HG02642 (cell line): ENCODE data around the gene ANKDD1A.

Source experiments
- ATAC-seq: cut with Tn5 transposase; IDR thresholded peaks from one replicate; pipeline ENCODE4 v1.9.1; 2021; ENCODE audit warnings: mild to moderate bottlenecking; ENCODE audit not compliant: unreplicated experiment, poor library complexity

The ANKDD1A gene

DNA sequence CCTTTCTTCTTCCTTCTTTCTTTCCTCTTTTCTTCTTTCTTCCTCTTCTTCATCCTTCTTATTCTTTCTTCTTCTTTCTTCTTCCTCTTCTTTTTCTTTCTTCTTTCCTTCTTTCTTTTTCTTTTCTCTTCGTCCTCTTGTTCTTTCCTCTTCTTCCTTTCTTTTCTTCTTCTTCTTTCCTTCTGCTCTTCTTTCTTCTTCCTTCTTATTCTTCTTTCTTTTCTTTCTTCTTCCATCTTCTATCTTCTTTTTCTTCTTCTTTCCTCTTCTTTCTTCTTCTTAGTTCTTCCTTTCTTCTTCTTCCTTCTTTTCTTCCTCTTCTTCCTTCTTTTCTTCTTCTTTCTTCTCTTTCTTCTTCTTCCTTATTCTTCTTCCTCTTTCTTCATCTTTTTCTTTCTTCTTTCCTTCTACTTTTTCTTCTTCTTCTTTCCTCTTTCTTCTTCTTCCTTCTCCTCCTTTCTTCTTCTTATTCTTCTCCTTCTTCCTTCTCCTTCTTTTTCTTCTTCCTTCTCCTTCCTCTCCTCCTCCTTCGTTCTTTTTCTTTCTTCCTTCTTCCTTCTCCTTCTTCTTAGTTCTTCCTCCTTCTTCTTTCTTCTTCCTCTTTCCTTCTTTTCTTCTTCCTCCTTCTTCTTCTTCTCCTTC lies 40.2 kb downstream of the ANKDD1A start:
- ATAC-seq = no peak

DNA sequence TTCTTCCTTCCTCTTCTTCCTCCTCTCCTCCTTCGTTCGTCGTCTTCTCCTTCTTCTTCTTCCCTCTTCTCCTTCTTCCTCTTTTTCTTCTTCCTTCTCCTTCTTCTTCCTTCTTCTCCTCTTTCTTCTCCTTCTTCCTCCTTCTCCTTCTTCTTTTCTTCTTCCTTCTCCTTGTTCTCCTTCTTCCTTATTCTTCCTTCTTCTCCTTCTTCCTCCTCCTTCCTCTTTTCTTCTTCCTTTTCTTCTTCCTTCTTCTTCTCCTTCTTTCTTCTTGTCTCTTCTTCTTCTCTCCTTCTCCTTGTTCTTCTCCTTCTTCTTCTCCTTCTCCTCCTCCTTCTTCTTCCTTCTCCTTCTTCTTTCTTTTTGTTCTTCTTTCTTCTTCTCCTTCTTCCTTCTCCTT lies 42.7 kb downstream of the ANKDD1A start:
- ATAC-seq = no peak

DNA sequence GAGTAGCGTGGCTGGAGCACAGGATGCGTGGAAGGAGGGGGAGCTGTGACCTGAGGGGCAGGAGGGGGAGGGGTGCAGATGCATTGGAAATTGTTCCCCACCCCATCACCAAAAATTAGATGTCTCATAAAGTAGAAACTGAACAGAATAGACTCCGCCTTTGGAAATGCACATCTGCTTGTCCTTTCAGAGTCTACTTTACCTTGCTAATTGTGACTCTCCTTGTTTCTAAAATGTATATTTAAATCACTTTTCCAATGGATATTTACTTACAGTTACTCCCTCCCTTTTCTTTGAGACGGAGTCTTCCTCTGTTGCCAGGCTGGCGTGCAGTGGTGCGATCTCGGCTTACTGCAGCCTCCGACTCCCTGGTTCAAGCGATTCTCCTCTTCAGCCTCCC lies 47.4 kb downstream of the ANKDD1A start:
- no peak for ATAC-seq

DNA sequence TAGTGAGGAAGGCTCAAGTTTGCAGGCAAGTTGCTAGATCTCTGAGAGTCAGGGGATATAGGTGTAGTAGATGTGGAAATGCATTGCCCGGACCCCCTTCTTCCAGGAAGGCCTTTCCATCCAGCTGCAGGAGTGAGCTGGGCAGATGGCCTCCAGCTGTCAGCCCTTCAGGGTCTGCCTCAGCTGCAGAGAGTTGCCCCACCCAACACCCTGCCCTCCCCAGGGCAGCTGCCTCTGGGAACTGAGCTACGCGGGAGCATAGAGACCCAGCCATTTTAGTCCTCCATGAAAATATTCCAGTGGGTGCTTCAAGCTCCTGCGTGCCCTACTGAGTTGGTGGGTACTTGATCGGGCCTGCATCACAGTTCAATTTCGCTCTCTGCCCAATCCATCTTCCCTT lies 48.5 kb downstream of the ANKDD1A start:
- ATAC-seq = no peak

DNA sequence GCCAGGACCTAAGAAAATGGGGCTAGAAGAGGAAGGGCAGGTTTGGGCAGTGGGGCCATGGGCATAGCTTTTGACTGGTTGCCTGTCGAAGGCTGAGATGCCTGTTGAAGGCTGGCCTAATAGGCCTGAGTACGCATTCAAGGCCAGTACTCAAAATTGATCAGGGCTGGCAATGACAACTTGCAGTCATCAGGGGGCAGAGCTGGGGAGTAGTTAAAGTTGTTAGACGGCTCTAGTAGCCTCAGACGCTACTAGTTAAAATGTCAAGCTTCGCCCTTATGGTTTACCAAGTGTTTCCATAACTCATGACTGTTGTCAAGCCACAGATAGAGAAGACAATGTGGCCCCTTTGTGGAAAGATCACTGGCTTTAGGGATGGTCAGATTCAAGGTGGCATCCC lies 49.3 kb downstream of the ANKDD1A start:
- ATAC-seq = no peak

DNA sequence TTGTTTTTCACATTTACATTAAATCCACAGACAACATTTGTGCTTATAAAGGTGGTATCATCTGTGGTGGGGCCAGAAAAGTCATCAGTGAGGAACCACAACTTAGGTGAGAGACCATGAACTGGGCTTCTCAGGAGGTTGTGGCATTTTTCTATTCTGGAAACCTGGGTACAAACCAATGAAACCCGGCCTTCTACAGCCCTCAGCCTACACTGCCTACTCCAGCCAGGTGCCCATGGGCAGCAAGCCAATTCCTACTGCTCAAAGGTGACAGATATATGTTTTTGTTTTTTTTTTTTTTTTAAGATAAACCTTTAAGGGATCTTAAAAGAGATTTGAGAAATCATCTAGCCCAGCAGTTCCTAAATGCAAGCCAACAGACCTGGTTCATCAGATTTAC lies 57.7 kb downstream of the ANKDD1A start:
- no peak for ATAC-seq

DNA sequence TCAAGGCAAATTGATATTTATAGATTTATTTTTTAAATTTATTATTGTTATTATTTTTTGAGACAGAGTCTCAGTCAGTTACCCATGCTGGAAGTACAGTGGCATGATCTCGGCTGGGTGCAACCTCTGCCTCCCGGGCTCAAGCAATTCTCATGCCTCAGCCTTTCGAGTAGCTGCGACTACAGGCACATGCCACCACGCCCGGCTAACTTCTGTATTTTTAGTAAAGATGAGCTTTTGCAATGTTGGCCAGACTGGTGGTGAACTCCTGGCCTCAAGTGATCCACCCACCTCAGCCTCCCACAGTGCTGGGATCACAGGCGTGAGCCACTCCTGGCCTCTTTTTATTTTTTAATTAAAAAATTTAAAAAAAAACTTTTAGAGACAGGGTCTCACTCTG lies 59.0 kb downstream of the ANKDD1A start:
- ATAC-seq = no peak

DNA sequence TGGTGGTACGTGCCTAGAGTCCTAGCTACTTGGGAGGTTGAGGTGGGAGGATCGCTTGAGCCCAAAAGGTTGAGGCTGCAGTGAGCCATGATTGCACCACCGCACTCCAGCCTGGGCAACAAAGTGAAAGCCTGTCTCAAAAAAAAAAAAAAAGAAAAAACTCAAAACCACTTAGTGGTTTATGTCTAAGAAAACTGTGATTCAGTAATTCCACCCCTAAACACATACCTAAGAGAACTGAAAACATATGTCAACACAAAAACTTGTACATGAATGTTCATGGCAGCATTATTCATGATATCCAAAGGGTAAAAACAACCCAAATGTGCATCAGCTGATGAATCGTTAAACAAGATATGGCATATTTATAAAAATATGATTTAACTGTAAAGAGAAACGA lies 63.7 kb downstream of the ANKDD1A start:
- no peak for ATAC-seq

DNA sequence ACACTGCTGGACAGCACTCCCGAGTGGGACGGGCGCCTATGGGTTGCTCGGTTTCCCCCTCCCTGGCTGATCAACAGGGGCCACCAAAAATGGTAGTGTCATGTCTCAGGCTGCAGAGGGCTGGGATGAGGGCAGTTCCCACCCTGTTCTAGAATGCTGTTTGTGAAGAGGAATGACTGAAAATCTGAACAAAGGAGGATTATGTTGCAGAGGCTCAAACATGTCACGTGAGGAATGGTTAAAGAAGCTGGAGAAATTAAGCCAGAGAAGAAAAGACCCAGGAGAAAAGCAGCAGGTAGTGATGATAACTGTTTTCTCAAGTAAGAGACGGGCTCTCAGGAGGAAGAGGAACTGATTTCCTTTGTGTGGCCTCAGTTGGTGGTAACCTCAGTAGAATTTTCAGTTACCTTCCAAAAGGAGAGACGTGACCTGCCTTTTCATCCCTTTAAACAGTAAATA lies 67.6 kb downstream of the ANKDD1A start:
- ATAC-seq = no peak

DNA sequence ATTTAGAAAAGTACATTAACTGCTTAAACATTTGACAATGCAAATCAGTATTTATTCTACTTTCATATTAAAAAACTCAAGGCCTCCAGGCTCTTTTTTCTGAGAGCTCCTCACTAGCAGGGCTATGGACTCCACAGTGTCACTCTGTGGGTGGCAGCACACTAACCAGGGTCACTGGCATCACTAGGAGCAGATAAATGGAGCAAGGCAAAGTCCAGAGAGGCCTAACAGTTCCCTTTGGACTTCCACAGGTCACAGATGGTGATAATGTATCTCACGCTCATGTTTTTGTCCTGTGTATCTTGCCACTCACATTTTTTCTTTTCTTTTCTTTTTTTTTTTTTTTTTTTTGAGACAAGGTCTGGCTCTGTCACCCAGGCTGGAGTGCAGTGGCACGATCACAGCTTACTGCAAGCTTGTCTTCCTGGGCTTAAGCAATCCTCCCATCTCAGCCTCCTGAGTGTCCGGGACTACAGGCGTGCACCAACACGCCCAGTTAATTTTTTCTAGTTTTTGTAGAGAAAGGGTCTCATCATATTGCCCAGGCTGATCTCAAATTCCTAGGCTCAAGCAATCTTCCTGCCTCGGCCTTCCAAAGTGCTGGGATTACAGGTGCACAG lies 70.2 kb downstream of the ANKDD1A start:
- no peak for ATAC-seq

DNA sequence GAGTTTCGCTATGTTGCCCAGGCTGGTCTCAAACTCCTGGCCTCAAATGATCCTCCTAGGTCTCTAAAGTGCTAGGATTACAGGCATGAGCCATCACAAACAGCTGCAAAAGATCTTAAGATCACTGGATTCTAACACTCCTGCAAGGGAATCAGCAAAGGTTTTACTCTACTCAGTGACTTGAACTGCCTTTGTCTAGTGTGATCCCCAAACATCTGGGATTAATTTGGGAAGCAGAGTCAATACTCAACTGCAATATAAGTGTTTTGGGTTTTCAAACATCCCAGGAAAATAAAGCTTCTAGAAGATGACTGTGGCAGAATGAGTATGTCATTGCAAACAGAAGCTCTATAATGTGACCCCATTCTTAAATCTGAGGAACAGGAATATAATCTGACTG lies 70.8 kb downstream of the ANKDD1A start:
- no peak for ATAC-seq

DNA sequence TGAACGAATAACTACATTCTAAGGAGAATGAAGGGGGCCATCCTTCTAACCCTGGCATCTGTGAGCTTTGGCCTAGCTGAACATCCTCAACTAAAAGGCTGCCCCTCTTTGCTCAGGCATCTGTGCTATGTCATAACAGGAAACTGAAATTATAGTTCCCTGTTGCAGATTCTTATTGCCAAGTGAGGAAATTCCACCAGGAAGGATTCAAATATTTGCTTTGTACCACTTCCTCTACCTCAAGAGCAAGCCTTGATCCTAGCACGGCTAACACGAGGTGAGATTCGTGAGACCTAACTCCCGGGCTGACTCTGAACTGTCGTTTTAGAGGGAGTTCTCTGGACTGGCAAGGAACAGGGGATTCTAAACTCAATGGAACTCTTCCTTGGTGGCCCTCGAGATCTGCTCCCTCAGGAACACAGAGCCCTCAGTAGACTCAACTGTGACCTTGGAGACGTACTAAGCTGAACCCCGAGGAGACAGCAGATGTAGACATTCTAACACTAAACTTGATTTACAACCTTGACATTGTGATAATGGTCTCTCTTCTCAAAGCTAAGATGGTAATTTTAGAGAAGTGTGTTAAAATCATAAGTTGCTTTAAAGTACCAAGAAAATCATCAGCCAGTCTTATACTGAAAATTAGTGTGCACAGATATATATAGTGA lies 73.8 kb downstream of the ANKDD1A start:
- no peak for ATAC-seq

DNA sequence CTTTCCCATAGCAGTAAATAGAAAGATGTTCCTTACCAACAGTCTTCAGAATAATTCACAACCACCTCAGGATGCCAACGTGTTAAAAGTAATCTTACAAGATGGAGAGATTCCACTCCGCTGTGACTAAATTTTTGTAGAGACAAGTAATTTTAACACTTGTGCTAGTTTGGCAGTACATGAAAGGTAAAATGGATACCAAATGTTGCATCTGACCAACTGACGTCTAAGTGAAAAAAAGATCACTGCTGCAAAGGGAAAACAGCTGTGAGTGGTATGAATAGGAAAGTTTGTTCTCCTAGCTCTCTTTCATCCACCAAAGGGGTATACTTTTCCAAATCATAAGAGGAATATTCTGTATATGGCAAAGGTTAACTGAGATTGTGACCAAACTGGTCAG lies 75.4 kb downstream of the ANKDD1A start:
- ATAC-seq = no peak

DNA sequence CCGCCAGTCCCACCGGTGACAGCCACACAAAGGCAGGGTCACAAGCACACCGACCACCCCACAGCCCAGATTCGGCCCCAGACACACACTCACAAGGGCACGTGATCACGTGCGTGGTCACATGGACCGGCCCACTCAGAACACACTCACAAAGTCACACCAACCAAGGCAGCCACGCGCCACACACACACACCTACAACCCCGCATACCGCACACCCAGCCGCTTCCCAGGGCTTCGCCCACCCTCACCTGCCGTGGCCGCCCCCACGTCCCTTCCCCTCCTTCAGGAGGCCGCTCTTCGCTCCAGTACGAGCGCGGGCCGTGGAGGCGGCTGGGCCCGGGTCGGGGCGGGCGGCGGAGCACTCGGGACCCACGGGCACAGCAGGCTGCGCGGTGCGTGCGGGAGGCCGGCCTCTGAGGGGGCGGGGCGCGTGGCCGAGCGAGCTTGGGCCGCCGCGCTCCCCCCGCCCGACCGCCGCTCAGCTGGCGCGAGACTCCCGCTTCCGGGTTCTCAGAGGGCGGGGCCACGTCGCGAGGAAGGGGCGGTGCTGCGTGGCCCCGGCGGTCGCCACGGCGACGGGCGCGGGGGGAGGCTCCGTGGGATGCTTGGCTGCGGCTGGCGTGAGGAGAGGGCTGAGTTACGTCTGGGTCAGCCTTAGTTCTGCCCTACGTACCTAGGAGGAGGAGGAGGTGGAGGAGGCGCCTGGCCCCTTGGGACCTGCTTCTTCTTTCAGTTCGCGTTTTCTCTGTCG lies 77.9 kb downstream of the ANKDD1A start, which contains the start of gene SPG21:
Gene SPG21, minus strand, starts transcription at position 499 of the 752 bp plus-strand sequence. CDS start 6,345 bp downstream, outside the sequence.
- ATAC-seq = peak; percentile 93

DNA sequence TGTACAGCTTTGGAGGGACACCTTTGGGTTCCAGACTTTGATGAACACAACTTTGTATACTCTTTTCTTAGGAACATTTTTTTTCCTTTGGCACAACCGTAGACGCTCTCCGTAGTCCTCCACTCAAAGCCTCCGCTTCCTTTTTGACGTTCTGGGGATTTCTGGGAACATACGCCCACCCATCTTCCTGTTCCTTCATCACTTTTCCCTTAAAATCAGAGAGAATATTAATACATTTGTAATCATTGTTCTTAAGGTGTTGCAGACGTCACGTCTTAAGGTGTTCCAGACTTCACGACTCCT lies 78.4 kb downstream of the ANKDD1A start:
- ATAC-seq = no peak

DNA sequence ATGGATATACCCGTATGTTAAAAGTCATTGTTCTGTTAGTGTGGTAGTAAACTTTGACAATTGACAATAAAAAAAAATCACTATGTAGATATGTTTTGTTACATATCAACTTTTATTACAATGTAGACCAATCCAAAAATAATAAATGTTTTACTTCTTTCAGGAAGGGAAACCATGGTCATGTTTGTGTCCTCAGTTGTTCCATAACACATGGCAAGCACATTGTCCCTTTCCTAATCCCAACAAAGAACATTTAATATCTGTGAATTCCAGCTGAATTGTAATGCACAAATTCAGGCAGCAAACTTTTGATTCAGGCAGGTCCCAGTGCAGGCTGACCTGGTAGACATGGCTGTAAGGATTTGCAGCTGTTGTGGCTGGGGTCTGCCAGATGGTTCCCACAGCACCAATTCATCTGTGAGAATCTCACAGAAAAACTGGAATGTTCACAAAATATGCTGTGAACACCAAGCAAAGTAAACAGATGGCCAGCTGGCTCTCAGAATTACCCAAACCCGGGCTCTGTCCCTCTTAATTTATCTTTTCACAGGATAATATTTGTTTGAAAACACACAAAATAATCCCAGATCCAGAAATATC lies 79.9 kb downstream of the ANKDD1A start:
- no peak for ATAC-seq

DNA sequence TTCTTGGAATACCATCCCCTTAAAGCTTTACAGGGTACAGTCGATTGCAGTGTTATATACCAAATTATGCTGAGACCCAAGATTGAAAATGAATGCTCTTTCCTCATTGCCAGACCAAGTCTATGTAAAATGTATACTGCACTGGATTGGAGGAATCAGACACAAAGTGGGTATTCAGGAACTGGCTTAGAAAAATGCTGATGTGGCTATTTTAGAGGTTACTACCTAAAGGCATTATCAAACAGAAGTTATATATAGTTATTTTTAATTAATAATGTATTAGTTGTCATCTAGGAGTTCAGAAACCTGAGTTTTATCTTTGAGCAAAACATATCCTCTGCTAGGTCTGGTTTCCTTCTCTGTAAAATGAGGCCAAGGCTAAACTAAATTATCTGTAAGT lies 81.6 kb downstream of the ANKDD1A start:
- no peak for ATAC-seq

DNA sequence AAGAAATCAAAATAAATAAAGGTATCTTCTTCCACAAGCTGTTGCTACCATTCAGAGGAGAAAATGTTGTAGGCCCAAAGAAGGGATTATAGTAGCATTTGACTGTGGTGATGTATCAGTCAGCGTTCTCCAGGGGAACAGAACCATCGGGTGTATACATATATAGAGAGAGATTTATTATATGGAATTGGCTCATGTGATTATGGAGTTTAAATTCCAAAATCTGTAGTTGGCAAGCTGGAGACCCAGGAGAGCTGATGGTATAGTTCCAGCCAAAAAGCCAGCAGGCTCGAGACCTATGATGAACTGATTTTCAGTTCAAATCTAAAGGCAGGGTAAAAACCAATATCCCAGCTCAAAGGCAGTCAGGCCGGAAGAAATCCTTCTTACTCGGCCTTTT lies 85.4 kb downstream of the ANKDD1A start:
- ATAC-seq = no peak

DNA sequence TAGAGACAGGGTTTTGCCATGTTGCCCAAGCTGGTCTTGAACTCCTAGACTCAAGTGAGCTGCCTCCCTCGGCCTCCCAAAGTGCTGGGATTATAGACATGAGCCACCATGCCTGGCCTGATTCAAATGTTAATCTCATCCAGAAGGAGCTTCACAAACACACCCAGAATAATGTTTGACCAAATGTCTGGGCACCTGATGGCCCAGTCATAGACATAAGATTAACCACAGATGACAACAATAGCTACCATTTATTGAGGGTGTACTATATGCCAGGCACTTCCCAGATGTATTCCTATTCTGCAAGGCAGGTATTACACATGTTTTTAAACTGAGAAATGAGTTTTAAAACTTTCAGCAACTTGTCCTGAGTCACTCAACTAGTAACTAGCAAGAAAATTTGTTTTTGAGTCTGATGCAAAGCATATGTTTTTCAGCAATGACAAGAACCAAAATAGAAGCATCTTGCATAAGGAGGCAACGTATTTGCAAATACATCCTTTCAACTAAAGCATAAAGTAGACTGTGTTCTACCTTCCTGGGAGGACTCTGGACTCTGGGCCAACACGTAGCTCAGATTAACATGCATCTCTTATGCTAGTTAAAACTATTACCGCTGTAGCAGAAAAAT lies 86.2 kb downstream of the ANKDD1A start:
- ATAC-seq = no peak

DNA sequence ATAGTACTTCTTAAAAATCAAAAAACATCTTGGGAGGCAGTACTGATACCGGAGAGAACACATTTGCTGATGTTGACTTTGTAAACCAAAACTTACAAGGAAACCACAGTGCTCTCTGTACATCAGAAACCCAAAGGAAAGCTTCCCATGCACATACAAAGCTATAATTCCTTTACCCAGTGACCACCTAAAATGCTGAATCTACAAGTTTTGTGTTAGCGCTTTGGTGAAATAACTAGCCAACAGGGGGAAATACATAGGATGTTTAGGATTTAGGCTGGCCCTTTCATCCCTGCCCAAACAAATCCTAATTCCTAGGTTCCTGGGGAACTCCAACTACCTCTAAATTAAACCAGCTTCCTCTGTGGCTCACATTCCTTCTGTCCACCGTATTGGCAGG lies 93.3 kb downstream of the ANKDD1A start:
- no peak for ATAC-seq
